Measurements from ENCODE around the gene GABBR2. TPM values are rescaled to one million over a fixed set of nuclear protein-coding genes. Genes with fewer than 3 reads are reported as not detected.

The GABBR2 gene
- total and polyA plus RNA-seq, 2 donors = 0.14 TPM

DNA sequence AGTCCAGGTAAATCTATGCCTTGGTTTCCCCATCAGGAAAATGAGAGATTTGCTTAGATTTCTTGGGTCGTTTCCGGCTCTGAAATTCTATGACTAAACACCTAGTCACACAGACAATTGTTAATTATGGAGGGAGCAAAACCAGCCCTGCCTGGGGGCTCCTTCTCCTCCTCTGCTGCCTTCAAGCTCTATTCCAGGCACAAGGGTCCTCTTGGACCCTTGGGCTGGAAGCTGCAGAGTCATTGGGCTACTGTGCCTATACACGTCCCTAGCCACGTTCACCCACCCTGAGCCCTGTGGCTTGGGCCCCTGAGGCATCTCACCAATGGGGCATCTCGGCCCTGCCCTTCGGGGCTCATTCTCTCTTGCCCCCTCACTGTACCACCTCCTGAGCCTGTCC, 379.5 kb downstream of the GABBR2 start:
- no peaks in the 10 kb centered on the region for H3K9me3 ChIP-seq (ENCODE audit: control insufficient read depth in 2 of 2, insufficient read depth in 1 of 2, low read length in 1 of 2)
- no peak for DNase-seq (ENCODE audit: low read depth in 6 of 9, low spot score in 9 of 9)
- no peaks in the 10 kb centered on the region for H3K36me3 ChIP-seq (ENCODE audit: control insufficient read depth in 2 of 2, insufficient read depth in 2 of 2, low read length in 1 of 2)
- no peak overlapping the region for H3K27ac ChIP-seq (ENCODE audit: low read depth in 1 of 2, low read length in 1 of 2)
- H3K27me3 ChIP-seq (ENCODE audit: control insufficient read depth in 2 of 2, insufficient read depth in 1 of 2, low read length in 1 of 2) = peaks cover 0 to 2% of the 10 kb centered on the region in 2 donors
- H3K4me3 ChIP-seq (ENCODE audit: low read length in 2 of 2) = no peak overlapping the region
- 89% methylated on average over 6 of the region's 6 CpGs for WGBS
- no peaks in the 10 kb centered on the region for H3K4me1 ChIP-seq (ENCODE audit: control insufficient read depth in 2 of 2, insufficient read depth in 2 of 2, low read length in 2 of 2)

DNA sequence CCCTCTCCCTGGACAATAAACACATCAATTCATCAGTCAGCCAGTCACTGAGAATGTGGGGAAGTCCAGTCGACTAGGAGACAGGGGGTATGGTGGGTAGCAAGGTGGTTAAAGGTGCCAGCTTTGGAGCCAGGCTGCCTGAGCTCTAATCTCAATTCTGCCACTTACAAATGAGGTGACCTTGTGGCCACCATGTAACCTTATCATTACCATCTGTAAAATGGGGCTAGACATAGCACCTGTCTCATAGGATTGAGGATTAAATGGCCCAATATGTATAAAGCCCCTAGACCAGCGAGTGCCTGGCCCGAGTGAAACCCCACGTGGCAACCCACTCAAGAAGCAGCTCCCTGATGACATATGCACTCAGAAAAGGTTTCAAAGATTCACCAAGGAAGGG, 380.0 kb downstream of the GABBR2 start:
- no peak overlapping the region for H3K4me3 ChIP-seq (ENCODE audit: low read length in 2 of 2)
- no peak overlapping the region for H3K27ac ChIP-seq (ENCODE audit: low read depth in 1 of 2, low read length in 1 of 2)
- 92% methylated on average over 4 of the region's 4 CpGs for WGBS
- no peaks in the 10 kb centered on the region for H3K9me3 ChIP-seq (ENCODE audit: control insufficient read depth in 2 of 2, insufficient read depth in 1 of 2, low read length in 1 of 2)
- peaks cover 0 to 2% of the 10 kb centered on the region in 2 donors for H3K27me3 ChIP-seq (ENCODE audit: control insufficient read depth in 2 of 2, insufficient read depth in 1 of 2, low read length in 1 of 2)
- DNase-seq (ENCODE audit: low read depth in 6 of 9, low spot score in 9 of 9) = no peak
- H3K4me1 ChIP-seq (ENCODE audit: control insufficient read depth in 2 of 2, insufficient read depth in 2 of 2, low read length in 2 of 2) = no peaks in the 10 kb centered on the region
- H3K36me3 ChIP-seq (ENCODE audit: control insufficient read depth in 2 of 2, insufficient read depth in 2 of 2, low read length in 1 of 2) = no peaks in the 10 kb centered on the region

DNA sequence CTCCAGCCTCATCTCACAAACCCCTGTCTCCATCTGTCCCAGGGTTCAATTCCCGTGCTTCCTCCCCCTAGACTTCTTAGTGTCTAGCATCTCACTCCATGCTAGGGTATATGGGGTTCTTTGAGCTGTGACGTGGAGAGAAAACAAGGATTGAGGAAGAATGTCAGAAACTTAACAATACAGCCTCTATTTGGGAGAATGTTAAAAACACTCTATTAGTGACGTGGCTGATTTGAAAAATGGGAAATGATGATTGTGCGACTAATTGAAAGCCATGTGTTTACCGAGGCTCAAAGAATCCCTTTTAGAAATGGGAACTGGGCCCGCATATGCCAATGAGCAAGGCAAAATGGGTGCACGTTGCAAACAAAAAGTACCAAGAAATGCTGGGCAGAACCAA, 380.6 kb downstream of the GABBR2 start:
- H3K4me1 ChIP-seq (ENCODE audit: control insufficient read depth in 2 of 2, insufficient read depth in 2 of 2, low read length in 2 of 2) = no peaks in the 10 kb centered on the region
- no peak for DNase-seq (ENCODE audit: low read depth in 6 of 9, low spot score in 9 of 9)
- peaks cover 0 to 2% of the 10 kb centered on the region in 2 donors for H3K27me3 ChIP-seq (ENCODE audit: control insufficient read depth in 2 of 2, insufficient read depth in 1 of 2, low read length in 1 of 2)
- no peak overlapping the region for H3K27ac ChIP-seq (ENCODE audit: low read depth in 1 of 2, low read length in 1 of 2)
- no peak overlapping the region for H3K4me3 ChIP-seq (ENCODE audit: low read length in 2 of 2)
- H3K9me3 ChIP-seq (ENCODE audit: control insufficient read depth in 2 of 2, insufficient read depth in 1 of 2, low read length in 1 of 2) = no peaks in the 10 kb centered on the region
- 95% methylated on average over 7 of the region's 7 CpGs for WGBS
- H3K36me3 ChIP-seq (ENCODE audit: control insufficient read depth in 2 of 2, insufficient read depth in 2 of 2, low read length in 1 of 2) = no peaks in the 10 kb centered on the region

DNA sequence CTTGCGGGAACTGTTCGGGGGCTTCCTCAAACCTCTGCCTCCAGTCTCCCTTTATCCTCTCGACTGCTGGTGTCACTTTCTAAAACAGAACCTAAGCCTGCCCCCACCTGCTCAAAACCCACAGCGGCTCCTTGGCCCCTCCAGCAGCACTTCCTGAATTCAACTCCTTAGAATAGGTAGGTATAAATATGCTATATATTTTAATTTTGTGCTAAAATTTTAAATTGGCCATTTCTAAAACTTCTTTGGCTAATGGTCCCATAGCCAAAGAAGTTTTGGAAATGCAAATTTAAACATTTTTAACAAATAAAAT, 381.5 kb downstream of the GABBR2 start:
- H3K27ac ChIP-seq (ENCODE audit: low read depth in 1 of 2, low read length in 1 of 2) = no peak overlapping the region
- DNase-seq (ENCODE audit: low read depth in 6 of 9, low spot score in 9 of 9) = no peak
- no peak overlapping the region for H3K4me3 ChIP-seq (ENCODE audit: low read length in 2 of 2)
- H3K9me3 ChIP-seq (ENCODE audit: control insufficient read depth in 2 of 2, insufficient read depth in 1 of 2, low read length in 1 of 2) = no peaks in the 10 kb centered on the region
- no peaks in the 10 kb centered on the region for H3K4me1 ChIP-seq (ENCODE audit: control insufficient read depth in 2 of 2, insufficient read depth in 2 of 2, low read length in 2 of 2)
- no peaks in the 10 kb centered on the region for H3K36me3 ChIP-seq (ENCODE audit: control insufficient read depth in 2 of 2, insufficient read depth in 2 of 2, low read length in 1 of 2)
- peaks cover 0 to 2% of the 10 kb centered on the region in 2 donors for H3K27me3 ChIP-seq (ENCODE audit: control insufficient read depth in 2 of 2, insufficient read depth in 1 of 2, low read length in 1 of 2)
- WGBS = 73% methylated on average over 4 of the region's 4 CpGs

DNA sequence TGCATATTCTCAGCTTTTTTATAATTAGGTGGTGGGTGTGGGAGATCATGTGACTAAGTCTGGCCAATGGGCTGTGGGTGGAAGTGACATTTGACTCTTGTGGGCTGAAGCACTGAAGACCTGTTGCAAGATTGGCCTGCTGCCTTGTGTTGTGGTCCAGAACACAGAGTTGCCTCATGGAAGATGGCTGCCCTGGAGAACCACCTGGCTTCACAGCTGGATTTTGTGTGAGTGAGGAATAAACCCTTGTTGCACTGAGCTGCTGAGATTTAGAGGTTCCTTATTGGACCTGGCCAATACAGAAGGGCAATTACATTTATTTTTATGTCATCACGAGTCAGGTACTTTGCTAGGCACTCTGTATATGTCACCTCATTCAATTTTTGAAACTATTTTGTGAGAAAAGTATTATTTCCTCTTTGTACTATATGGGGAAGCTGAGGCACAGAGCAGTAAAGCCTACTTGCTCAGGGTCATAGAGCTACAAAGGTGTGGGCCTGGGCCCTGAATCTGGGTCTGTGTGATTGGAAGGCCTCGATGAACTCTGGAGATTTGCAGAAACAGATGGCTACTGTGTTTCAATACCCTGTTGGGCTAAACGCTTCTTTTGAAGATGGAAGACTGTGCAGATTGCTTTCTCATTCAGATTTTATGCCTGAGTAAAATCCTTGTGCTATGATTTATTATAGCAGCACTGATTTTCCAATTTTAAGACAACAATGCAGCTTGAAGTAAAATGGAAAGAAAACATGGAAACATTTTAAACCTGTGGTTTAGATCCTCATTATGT, 382.1 kb downstream of the GABBR2 start:
- no peaks in the 10 kb centered on the region for H3K9me3 ChIP-seq (ENCODE audit: control insufficient read depth in 2 of 2, insufficient read depth in 1 of 2, low read length in 1 of 2)
- H3K27ac ChIP-seq (ENCODE audit: low read depth in 1 of 2, low read length in 1 of 2) = no peak overlapping the region
- WGBS = 94% methylated on average over 3 of the region's 3 CpGs
- no peaks in the 10 kb centered on the region for H3K4me1 ChIP-seq (ENCODE audit: control insufficient read depth in 2 of 2, insufficient read depth in 2 of 2, low read length in 2 of 2)
- no peak for DNase-seq (ENCODE audit: low read depth in 6 of 9, low spot score in 9 of 9)
- H3K4me3 ChIP-seq (ENCODE audit: low read length in 2 of 2) = no peak overlapping the region
- peaks cover 0 to 2% of the 10 kb centered on the region in 2 donors for H3K27me3 ChIP-seq (ENCODE audit: control insufficient read depth in 2 of 2, insufficient read depth in 1 of 2, low read length in 1 of 2)
- H3K36me3 ChIP-seq (ENCODE audit: control insufficient read depth in 2 of 2, insufficient read depth in 2 of 2, low read length in 1 of 2) = no peaks in the 10 kb centered on the region

DNA sequence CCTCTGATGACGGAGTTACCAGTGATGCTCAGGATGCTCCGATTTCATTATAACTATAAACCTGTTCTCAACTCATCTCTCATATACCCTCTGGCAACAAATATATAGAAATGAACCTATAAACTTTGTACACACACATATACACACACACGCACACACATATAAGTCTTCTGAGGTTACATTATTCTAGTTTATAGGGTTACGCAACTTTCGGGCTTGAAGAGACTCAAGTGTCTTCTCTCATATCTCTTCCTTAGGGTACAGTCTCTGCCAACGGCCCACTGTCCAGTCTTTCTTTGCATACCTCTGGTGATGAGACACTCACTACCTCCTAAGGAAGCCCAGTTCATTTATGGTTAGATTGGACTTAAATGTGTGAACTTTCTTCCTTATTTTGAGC, 383.9 kb downstream of the GABBR2 start:
- H3K4me3 ChIP-seq (ENCODE audit: low read length in 2 of 2) = no peak overlapping the region
- no peak overlapping the region for H3K27ac ChIP-seq (ENCODE audit: low read depth in 1 of 2, low read length in 1 of 2)
- 78% methylated on average over 6 of the region's 6 CpGs for WGBS
- H3K36me3 ChIP-seq (ENCODE audit: control insufficient read depth in 2 of 2, insufficient read depth in 2 of 2, low read length in 1 of 2) = no peaks in the 10 kb centered on the region
- H3K4me1 ChIP-seq (ENCODE audit: control insufficient read depth in 2 of 2, insufficient read depth in 2 of 2, low read length in 2 of 2) = no peaks in the 10 kb centered on the region
- peaks cover 0 to 2% of the 10 kb centered on the region in 2 donors for H3K27me3 ChIP-seq (ENCODE audit: control insufficient read depth in 2 of 2, insufficient read depth in 1 of 2, low read length in 1 of 2)
- DNase-seq (ENCODE audit: low read depth in 6 of 9, low spot score in 9 of 9) = no peak
- no peaks in the 10 kb centered on the region for H3K9me3 ChIP-seq (ENCODE audit: control insufficient read depth in 2 of 2, insufficient read depth in 1 of 2, low read length in 1 of 2)

DNA sequence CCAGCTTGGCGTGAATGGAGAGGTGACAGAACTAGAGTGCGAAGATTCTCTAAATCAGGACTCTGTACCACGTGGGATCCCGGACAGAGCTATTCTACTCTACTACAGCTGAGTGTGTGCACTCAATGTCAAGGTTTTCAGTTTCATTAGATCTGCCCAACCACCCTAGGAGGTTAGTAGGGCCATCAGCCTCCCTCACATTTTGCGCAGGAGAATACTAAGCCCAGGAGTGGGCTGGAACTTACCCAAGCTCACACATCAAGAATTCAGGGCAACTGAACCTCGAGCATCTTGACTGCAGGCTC, 385.0 kb downstream of the GABBR2 start:
- H3K27ac ChIP-seq (ENCODE audit: low read depth in 1 of 2, low read length in 1 of 2) = no peak overlapping the region
- no peaks in the 10 kb centered on the region for H3K36me3 ChIP-seq (ENCODE audit: control insufficient read depth in 2 of 2, insufficient read depth in 2 of 2, low read length in 1 of 2)
- no peak overlapping the region for H3K4me3 ChIP-seq (ENCODE audit: low read length in 2 of 2)
- no peaks in the 10 kb centered on the region for H3K9me3 ChIP-seq (ENCODE audit: control insufficient read depth in 2 of 2, insufficient read depth in 1 of 2, low read length in 1 of 2)
- WGBS = 91% methylated on average over 6 of the region's 6 CpGs
- H3K4me1 ChIP-seq (ENCODE audit: control insufficient read depth in 2 of 2, insufficient read depth in 2 of 2, low read length in 2 of 2) = no peaks in the 10 kb centered on the region
- DNase-seq (ENCODE audit: low read depth in 6 of 9, low spot score in 9 of 9) = no peak
- peaks cover 0 to under 1% of the 10 kb centered on the region in 2 donors for H3K27me3 ChIP-seq (ENCODE audit: control insufficient read depth in 2 of 2, insufficient read depth in 1 of 2, low read length in 1 of 2)

DNA sequence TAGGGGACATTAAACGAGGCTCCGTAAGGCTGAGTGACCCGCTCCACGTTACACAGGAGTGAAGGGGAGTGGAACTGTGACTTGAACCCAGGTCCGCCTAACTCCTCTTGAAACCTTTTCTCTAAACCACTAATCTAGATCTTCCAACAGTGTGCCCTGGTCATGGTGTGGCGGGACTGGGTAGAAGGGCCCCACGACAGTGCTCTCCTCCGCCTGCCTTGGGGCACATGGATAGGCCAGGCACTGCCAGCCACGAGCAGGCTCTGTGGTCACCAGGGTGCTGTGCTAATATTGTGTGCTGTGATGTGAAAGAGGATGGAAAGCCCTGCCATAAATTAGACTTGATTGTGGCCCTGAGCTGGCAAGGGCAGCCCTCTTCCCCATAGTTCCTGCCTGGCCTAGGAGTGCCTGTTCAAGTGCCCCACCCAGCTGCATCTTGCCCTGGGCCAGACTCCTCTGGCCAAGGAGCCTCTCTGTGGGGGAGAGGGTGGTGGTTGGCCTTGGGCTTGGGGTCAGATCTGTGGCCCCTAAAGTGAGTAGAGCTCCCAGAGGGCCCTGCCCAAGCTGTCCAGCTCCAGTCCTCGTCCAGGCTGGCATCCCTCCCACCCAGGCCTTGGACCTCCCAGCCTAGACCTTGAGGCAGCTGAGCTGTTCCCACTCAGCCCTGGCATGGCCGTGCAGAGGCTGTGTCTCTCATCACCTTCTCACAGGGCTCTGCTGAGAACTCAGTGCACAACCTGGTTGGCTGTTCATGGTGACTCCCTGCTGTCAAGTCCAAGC, 385.5 kb downstream of the GABBR2 start:
- Histone ChIP-seq H3K4me3 (ENCODE audit: low read length in 2 of 2) (no peak overlapping the region), H3K27me3 (ENCODE audit: control insufficient read depth in 2 of 2, insufficient read depth in 1 of 2, low read length in 1 of 2) (no peaks in the 10 kb centered on the region), H3K9me3 (ENCODE audit: control insufficient read depth in 2 of 2, insufficient read depth in 1 of 2, low read length in 1 of 2) (no peaks in the 10 kb centered on the region), H3K4me1 (ENCODE audit: control insufficient read depth in 2 of 2, insufficient read depth in 2 of 2, low read length in 2 of 2) (no peaks in the 10 kb centered on the region), H3K36me3 (ENCODE audit: control insufficient read depth in 2 of 2, insufficient read depth in 2 of 2, low read length in 1 of 2) (no peaks in the 10 kb centered on the region), H3K27ac (ENCODE audit: low read depth in 1 of 2, low read length in 1 of 2) (no peak overlapping the region)
- DNase-seq (ENCODE audit: low read depth in 6 of 9, low spot score in 9 of 9) = no peak
- 96% methylated on average over 11 of the region's 11 CpGs for WGBS

DNA sequence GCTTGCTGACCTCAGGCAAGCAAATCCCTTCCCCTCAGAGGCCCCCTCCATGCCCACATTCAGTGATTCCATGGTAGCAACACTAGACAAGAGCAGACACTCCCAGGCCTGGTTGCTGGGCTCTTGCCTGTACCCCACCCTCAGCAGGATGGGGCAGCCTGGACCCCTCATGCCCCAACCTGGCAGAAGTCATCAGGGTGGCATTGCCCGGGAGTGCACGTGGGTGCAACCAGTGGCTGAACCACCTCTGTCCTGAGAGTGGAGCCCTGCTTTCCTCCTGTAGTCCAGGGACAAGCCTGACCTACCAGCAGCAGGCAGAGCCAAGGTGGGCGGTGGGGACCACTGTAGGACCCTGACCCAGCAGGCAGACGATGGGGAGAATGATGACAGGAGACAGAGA, 387.5 kb downstream of the GABBR2 start:
- 97% methylated on average over 4 of the region's 4 CpGs for WGBS
- no peak overlapping the region for H3K4me3 ChIP-seq (ENCODE audit: low read length in 2 of 2)
- H3K27ac ChIP-seq (ENCODE audit: low read depth in 1 of 2, low read length in 1 of 2) = no peak overlapping the region
- no peaks in the 10 kb centered on the region for H3K36me3 ChIP-seq (ENCODE audit: control insufficient read depth in 2 of 2, insufficient read depth in 2 of 2, low read length in 1 of 2)
- no peaks in the 10 kb centered on the region for H3K9me3 ChIP-seq (ENCODE audit: control insufficient read depth in 2 of 2, insufficient read depth in 1 of 2, low read length in 1 of 2)
- DNase-seq (ENCODE audit: low read depth in 6 of 9, low spot score in 9 of 9) = no peak
- H3K27me3 ChIP-seq (ENCODE audit: control insufficient read depth in 2 of 2, insufficient read depth in 1 of 2, low read length in 1 of 2) = no peaks in the 10 kb centered on the region
- H3K4me1 ChIP-seq (ENCODE audit: control insufficient read depth in 2 of 2, insufficient read depth in 2 of 2, low read length in 2 of 2) = no peaks in the 10 kb centered on the region
